ENCODE measurements around the gene KPNA2. TPM values are rescaled to one million over a fixed set of nuclear protein-coding genes. Genes with fewer than 3 reads are reported as not detected.
"Not testable (repeated sequence)": the region's sequence is repeated elsewhere in the genome, so short reads cannot be mapped to it uniquely, and the experiment has no call there.

The KPNA2 gene
- total RNA-seq, 1 donor from 2014 or later, result 79.1 TPM

DNA sequence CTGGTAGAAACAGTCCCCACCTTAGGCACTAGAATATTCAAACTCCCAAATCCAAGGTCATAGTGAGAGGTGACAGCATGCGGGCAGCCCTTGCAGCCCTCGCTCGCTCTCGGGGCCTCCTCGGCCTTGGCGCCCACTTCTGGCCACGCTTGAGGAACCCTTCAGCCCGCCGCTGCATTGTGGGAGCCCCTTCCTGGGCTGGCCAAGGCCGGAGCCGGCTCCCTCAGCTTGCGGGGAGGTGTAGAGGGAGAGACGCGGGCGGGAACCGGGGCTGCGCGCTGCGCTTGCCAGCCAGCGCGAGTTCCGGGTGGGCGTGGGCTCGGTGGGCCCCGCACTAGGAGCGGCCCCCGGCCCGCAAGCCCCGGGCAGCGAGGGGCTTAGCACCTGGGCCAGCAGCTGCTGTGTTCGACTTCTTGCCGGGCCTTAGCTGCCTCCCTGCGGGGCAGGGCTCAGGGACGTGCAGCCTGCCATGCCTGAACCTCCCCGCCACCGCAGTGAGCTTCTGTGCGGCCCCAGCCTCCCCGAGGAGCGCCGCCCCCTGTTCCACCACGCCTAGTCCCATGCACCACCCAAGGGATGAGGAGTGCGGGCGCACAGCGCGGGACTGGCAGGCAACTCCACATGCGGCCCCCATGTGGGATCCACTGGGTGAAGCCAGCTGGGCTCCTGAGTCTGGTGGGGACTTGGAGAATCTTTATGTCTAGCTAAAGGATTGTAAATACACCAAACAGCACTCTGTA is 45.0 kb downstream of the KPNA2 start:
- TF ChIP-seq, protein P1, sequence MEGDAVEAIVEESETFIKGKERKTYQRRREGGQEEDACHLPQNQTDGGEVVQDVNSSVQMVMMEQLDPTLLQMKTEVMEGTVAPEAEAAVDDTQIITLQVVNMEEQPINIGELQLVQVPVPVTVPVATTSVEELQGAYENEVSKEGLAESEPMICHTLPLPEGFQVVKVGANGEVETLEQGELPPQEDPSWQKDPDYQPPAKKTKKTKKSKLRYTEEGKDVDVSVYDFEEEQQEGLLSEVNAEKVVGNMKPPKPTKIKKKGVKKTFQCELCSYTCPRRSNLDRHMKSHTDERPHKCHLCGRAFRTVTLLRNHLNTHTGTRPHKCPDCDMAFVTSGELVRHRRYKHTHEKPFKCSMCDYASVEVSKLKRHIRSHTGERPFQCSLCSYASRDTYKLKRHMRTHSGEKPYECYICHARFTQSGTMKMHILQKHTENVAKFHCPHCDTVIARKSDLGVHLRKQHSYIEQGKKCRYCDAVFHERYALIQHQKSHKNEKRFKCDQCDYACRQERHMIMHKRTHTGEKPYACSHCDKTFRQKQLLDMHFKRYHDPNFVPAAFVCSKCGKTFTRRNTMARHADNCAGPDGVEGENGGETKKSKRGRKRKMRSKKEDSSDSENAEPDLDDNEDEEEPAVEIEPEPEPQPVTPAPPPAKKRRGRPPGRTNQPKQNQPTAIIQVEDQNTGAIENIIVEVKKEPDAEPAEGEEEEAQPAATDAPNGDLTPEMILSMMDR (IDR thresholded peaks at IDR 0.05; ENCODE audit: insufficient read depth, low read length, poor library complexity, severe bottlenecking), result no peak
- no peaks in the 10 kb centered on the region for H3K27me3 ChIP-seq (ENCODE audit: control insufficient read depth, insufficient read depth, low read length)
- no peak overlapping the region for H3K4me3 ChIP-seq (ENCODE audit: low read depth, low read length)
- DNase-seq (ENCODE audit: low read depth), result no peak
- no peaks in the 10 kb centered on the region for H3K36me3 ChIP-seq (ENCODE audit: control insufficient read depth, insufficient read depth, low read length)

DNA sequence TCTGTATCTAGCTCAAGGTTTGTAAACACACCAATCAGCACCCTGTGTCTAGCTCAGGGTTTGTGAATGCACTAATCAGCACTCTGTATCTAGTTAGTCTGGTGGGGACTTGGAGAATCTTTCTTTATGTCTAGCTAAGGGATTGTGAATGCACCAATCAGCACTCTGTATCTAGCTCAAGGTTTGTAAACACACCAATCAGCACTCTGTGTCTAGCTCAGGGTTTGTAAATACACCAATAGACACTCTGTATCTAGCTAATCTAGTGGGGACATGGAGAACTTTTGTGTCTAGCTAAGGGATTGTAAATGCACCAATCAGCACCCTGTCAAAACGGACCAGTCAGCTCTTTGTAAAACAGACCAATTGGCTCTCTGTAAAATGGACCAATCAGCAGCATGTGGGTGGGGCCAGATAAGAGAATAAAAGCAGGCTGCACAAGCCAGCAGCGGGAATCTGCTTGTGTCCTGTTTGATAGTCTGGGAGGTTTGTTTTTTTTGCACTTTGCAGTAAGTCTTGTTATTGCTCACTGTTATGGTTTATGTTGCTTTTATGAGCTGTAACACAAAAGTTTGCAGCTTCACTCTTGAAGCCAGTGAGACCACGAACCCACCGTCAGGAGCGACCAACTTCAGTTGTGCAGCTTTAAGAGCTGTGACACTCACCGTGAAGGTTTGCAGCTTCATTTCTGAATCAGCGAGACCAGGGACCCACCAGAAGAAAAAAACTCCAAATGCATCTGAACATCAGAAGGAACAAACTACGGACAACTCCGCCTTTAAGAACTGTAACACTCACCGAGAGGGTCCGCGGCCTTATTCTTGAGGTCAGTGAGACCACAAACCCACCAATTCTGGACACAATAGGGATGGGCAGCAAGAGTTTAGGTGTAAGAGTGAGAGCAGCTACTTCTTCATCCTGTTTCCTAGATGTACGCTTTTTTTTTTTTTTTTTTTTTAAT is 46.0 kb downstream of the KPNA2 start:
- not testable (repeated sequence) for H3K27me3 ChIP-seq (ENCODE audit: control insufficient read depth, insufficient read depth, low read length); H3K4me3 ChIP-seq (ENCODE audit: low read depth, low read length); DNase-seq (ENCODE audit: low read depth); H3K36me3 ChIP-seq (ENCODE audit: control insufficient read depth, insufficient read depth, low read length)

DNA sequence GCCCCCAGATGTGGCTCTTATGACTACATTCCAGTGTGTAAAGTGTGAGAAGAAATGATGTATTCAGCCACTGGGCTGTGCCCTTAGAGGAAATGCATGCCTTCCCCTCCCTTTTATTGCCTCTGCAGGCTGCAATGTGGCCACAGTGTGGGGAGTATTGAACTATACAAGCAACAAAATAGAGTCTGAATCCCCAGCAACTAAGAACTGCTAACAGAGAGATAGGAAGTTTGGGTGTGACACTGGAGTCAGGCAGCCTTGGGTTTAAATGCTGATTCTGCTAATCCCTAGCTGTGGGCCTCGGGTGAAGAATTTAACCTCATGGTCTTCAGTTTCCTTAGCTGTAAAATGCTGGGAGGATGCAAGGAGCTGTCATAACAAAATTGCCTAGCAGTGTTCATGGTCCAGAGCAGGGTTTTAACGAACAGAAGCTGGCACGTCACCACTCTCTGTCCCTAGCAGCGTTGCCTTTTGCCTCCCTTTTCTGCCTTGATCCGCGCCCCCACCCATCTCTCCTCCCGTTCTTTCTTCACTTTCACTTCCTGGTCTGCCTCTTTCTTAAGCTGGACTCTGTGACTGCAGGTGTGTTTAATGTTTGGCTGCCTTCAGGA is 50.3 kb downstream of the KPNA2 start:
- H3K4me3 ChIP-seq (ENCODE audit: low read depth, low read length), result no peak overlapping the region
- TF ChIP-seq, protein P1 (IDR thresholded peaks at IDR 0.05; ENCODE audit: insufficient read depth, low read length, poor library complexity, severe bottlenecking), result no peak
- no peaks in the 10 kb centered on the region for H3K27me3 ChIP-seq (ENCODE audit: control insufficient read depth, insufficient read depth, low read length)
- no peaks in the 10 kb centered on the region for H3K36me3 ChIP-seq (ENCODE audit: control insufficient read depth, insufficient read depth, low read length)
- no peak for DNase-seq (ENCODE audit: low read depth)

DNA sequence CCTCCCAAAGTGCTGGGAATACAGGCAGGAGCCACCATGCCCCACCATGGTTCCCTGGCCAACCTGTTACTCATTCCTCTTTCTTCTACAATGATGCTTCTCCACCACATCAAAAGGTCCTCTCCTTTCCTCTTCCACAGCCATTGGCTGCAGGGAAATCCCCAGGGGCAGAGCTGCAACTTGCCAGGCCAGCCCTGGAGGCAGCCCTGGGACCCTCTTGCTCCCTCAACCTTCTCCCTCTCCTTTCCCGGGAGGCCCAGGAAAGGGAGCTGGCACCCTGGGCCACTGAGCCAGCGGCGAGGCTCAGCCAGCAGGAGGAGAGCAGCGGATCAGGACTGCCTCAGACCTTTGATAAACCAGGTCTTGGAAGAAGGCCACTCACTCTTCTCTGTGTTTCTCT is 51.1 kb downstream of the KPNA2 start:
- not testable (repeated sequence) for DNase-seq (ENCODE audit: low read depth); H3K4me3 ChIP-seq (ENCODE audit: low read depth, low read length); H3K27me3 ChIP-seq (ENCODE audit: control insufficient read depth, insufficient read depth, low read length); H3K36me3 ChIP-seq (ENCODE audit: control insufficient read depth, insufficient read depth, low read length)

DNA sequence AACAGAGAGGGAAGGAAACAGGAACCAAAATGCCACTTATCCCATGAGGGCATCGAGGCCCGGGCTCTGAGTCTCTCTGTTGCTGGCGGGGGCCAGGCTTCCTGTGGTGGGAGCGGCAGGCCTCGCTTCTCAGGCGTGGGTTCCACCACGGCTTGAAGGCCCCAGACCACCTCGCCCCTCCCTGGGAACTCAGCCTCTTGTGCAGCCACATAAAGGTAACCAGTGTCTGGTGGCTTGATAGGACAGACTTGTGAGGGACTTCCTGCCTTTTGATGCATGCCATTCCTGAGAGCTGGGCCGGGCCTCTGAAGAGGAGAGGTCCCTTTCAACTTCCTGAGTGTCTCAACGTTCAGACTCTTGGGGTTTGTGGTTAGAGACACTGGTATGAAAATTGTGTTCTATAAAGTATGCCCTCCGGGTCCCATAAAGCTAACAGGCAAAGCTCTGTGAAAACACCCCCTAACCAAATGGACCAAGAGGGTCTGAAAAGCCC is 51.6 kb downstream of the KPNA2 start:
- DNase-seq (ENCODE audit: low read depth); H3K4me3 ChIP-seq (ENCODE audit: low read depth, low read length); H3K27me3 ChIP-seq (ENCODE audit: control insufficient read depth, insufficient read depth, low read length); H3K36me3 ChIP-seq (ENCODE audit: control insufficient read depth, insufficient read depth, low read length): not testable (repeated sequence)

DNA sequence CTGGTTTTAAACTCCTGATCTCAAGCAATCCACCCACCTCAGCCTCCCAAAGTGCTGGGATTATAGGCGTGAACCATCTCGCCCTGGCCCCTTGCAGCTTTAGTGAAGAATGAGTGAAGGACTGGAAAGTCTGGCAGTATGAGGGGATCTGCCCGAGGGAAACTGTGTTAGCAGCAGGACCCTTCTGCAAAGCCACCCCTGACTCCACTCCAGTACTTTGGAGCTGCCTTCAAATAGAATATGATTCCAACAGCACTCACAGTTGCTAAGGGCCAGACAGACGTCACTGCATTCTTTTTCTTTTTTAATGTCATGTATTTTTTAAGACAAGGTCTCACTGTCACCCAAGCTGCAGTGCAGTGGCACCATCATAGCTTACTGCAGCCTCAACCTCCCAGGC is 52.3 kb downstream of the KPNA2 start:
- H3K4me3 ChIP-seq (ENCODE audit: low read depth, low read length), result no peak overlapping the region
- no peaks in the 10 kb centered on the region for H3K36me3 ChIP-seq (ENCODE audit: control insufficient read depth, insufficient read depth, low read length)
- TF ChIP-seq, protein P1 (IDR thresholded peaks at IDR 0.05; ENCODE audit: insufficient read depth, low read length, poor library complexity, severe bottlenecking), result no peak
- no peak for DNase-seq (ENCODE audit: low read depth)
- H3K27me3 ChIP-seq (ENCODE audit: control insufficient read depth, insufficient read depth, low read length), result no peaks in the 10 kb centered on the region

DNA sequence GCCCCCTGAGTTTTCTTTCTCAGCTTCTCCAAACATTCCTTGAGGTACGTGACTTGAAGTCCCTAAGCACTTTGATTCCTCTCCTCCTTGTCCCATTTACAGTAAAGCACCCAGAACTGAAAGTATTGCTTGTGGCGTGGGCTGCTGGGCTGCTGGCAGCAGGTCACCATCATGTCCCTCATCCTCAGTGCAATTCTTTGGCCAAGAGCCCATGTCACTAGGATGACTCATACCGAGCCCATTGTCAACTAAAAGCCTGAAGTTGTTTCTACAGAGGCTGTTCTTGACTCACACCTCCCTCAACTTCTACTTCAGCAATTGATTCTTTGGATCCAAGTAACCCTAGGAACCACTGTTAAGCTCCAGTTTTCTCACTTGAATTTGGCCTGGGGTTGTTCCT is 54.3 kb downstream of the KPNA2 start:
- no peak overlapping the region for H3K4me3 ChIP-seq (ENCODE audit: low read depth, low read length)
- TF ChIP-seq, protein P1 (IDR thresholded peaks at IDR 0.05; ENCODE audit: insufficient read depth, low read length, poor library complexity, severe bottlenecking), result no peak
- no peaks in the 10 kb centered on the region for H3K27me3 ChIP-seq (ENCODE audit: control insufficient read depth, insufficient read depth, low read length)
- no peaks in the 10 kb centered on the region for H3K36me3 ChIP-seq (ENCODE audit: control insufficient read depth, insufficient read depth, low read length)
- no peak for DNase-seq (ENCODE audit: low read depth)

Data from kidney epithelial cell (primary cell).